ENCODE results near the gene ASIC4. TPM values are rescaled to one million over a fixed set of nuclear protein-coding genes. Genes with fewer than 3 reads are reported as not detected.
A peak's percentile ranks its signal among the peaks of the same experiment; 100 is the strongest.

Gene ASIC4
- total and polyA plus RNA-seq, 9 of the 15 experiments (the other 6 are each of a cell fraction or from before 2014, with no cell fraction given): 0.07 to 19.2 (median 4.8) TPM

GRCh38 chr2:219540784-219541504 is 26.7 kb downstream of the ASIC4 start:
- Histone ChIP-seq H3K9ac (ENCODE audit: insufficient read depth in 1 of 2, low read depth in 2 of 2, low read length in 2 of 2) (0 out of 4 replicates have a peak overlapping the region, but pooled peaks of 1 of the 2 experiments have one; percentile 55), H3K4me2 (ENCODE audit: insufficient read depth, low read length) (peak overlapping the region; percentile 75), H3K9me3 (replicated peaks; ENCODE audit: control insufficient read depth, insufficient read depth, low read depth, low read length) (no peaks in the 10 kb centered on the region), H3K36me3 (ENCODE audit: control insufficient read depth, insufficient read depth, low read length) (peaks cover 35% of the 10 kb centered on the region; the same call in 2 of the 3 replicates), H3K9me1 (ENCODE audit: control insufficient read depth, insufficient read depth, low read length) (no peaks in the 10 kb centered on the region), H4K20me1 (replicated peaks; ENCODE audit: control insufficient read depth, insufficient read depth, low read length) (peaks cover 14% of the 10 kb centered on the region; the same call in 1 of the 2 replicates), H3K27ac (ENCODE audit: extremely low read depth, low read depth, low read length) (no peak overlapping the region), H3K79me2 (ENCODE audit: control insufficient read depth, insufficient read depth, low read length) (peaks cover 17% of the 10 kb centered on the region), H2AFZ (ENCODE audit: low read depth, low read length) (no peak overlapping the region), H3K27me3 (ENCODE audit: control insufficient read depth in 2 of 2, insufficient read depth in 2 of 2, low read length in 2 of 2) (no peaks in the 10 kb centered on the region), H3K4me3 (no peak overlapping the region), H3K4me1 (replicated peaks in 1 of 2; ENCODE audit: control insufficient read depth in 2 of 2, insufficient read depth in 2 of 2, low read length in 2 of 2) (peaks cover 0 to 73% of the 10 kb centered on the region in 2 experiments; a peak in 3 of 5 replicates)
- DNase-seq (ENCODE audit: extremely low read depth in 1 of 4, low spot score in 3 of 4): no peak
- in situ Hi-C loops (cut with MboI): loop anchor here (5.0 to 10.0 kb wide), 2 partner anchors 101 to 154 kb away; no protein-coding TSS in a partner anchor
- POLR2A ChIA-PET: interaction anchor here (0.6 to 1.0 kb wide), 3 partner anchors 11 to 148 kb away, joined by 4 read pairs; no protein-coding TSS in a partner anchor
- CTCF ChIA-PET (ENCODE audit: low intra/inter-chr PET ratio): interaction anchor here (0.7 to 3.8 kb wide), 6 partner anchors 61 to 184 kb away, joined by 3 to 80 read pairs (median 4); no protein-coding TSS in a partner anchor
- FAIRE-seq: no peak
- ATAC-seq: no peak
- 86% methylated on average over 10 of the region's 12 CpGs for WGBS (ENCODE audit: insufficient coverage, low coverage, missing lambda C conversion rate)
- no TSS peak for BruUV-seq (replicated peaks)
- intact Hi-C loops (cut with micrococcal nuclease): loop anchor here (1.0 to 5.0 kb wide), 4 partner anchors 55 to 148 kb away; partner anchors contain the start of gene SLC4A3
- TF ChIP-seq HINFP (tag; conservative IDR thresholded peaks at IDR 0.05; ENCODE audit: low read depth) (no peak), ELK3 (CRISPR knock-in tag; IDR thresholded peaks at IDR 0.05) (no peak), SMAD1 (IDR thresholded peaks at IDR 0.05; ENCODE audit: low read depth, low read length, partially characterized antibody) (no peak), ETV5 (CRISPR knock-in tag; IDR thresholded peaks at IDR 0.05; ENCODE audit: low read depth) (no peak), HDGF (IDR thresholded peaks at IDR 0.05) (no peak), ZNF174 (CRISPR knock-in tag; IDR thresholded peaks at IDR 0.05) (no peak), ADNP (tag; IDR thresholded peaks at IDR 0.05) (0 out of 2 replicates have a peak, but pooled peaks have one; percentile 30), TSHZ1 (CRISPR knock-in tag; IDR thresholded peaks at IDR 0.05) (no peak), ZNF143 (CRISPR knock-in tag; IDR thresholded peaks at IDR 0.05) (no peak), ZBTB8A (IDR thresholded peaks at IDR 0.05; ENCODE audit: partially characterized antibody) (no peak), KDM1A (IDR thresholded peaks at IDR 0.05) (peak in 1 of 2 experiments; percentile 53; a peak in 2 of 4 replicates), KHSRP (IDR thresholded peaks at IDR 0.05) (no peak), TCF3 (CRISPR knock-in tag; IDR thresholded peaks at IDR 0.05) (no peak), SRSF1 (IDR thresholded peaks at IDR 0.05; ENCODE audit: low read depth, low read length) (no peak), POLR2A (conservative IDR thresholded peaks at IDR 0.05) (no peak), KLF16 (IDR thresholded peaks at IDR 0.05) (no peak), SMARCA5 (IDR thresholded peaks at IDR 0.05) (peak; percentile 14; the same call in 1 of the 2 replicates), MXI1 (IDR thresholded peaks at IDR 0.05; ENCODE audit: low read depth, low read length) (no peak)

Data from K562 (cell line).